OCI-LY7 (cell line): Measurements from ENCODE around the gene FGGY. TPM values are rescaled to one million over a fixed set of nuclear protein-coding genes. Genes with fewer than 3 reads are reported as not detected.

Experiments
- BruUV-seq: library from RNA; stranded (reverse); fragments of 400-500 nt; replicated peaks from 2 replicates; lab custom pipeline; 2021; lab: Mats Ljungman, UMichigan
- CTCF ChIA-PET: fragments of 300-600 bp; sonication (Branson Sonifier 250); formaldehyde crosslinking; loops from one replicate; lab custom pipeline; 2022; ENCODE audit warnings: antibody characterized with exemption; ENCODE audit not compliant: unreplicated experiment; lab: Charles Lee
- POLR2A ChIA-PET: fragments of 300-600 bp; sonication (Branson Sonifier 250); formaldehyde crosslinking; loops from one replicate; lab custom pipeline; 2022; ENCODE audit warnings: antibody characterized with exemption; lab: Charles Lee
- DNase-seq: peaks from one replicate; pipeline ENCODE4 v3.0.0-alpha.2; 2015; ENCODE audit warnings: low spot score
- H2AFZ ChIP-seq: fragments of 200-600 bp; sonication (generic), shearing (Covaris generic); 2 replicates; pipeline ENCODE4 v1.6.1; 2014; ENCODE audit warnings: mild to moderate bottlenecking, antibody characterized with exemption, low read length, moderate library complexity
- H3K27ac ChIP-seq: fragments of 200-600 bp; sonication (generic); 2 replicates; pipeline ENCODE4 v1.5.1; 2014; ENCODE audit warnings: mixed run types, low read depth, mild to moderate bottlenecking, moderate library complexity, low read length, inconsistent platforms; ENCODE audit not compliant: poor library complexity, severe bottlenecking
- H3K36me3 ChIP-seq: fragments of 200-600 bp; sonication (generic); 2 replicates; pipeline ENCODE4 v1.6.1; 2014; ENCODE audit warnings: mild to moderate bottlenecking, antibody characterized with exemption, low read length, moderate library complexity, mixed read lengths; ENCODE audit not compliant: insufficient read depth
- H3K4me1 ChIP-seq: fragments of 200-600 bp; sonication (generic); 2 replicates; pipeline ENCODE4 v1.5.1; 2014; ENCODE audit warnings: mild to moderate bottlenecking, low read length; ENCODE audit not compliant: insufficient read depth, poor library complexity, severe bottlenecking
- H3K4me2 ChIP-seq: fragments of 200-600 bp; sonication (generic); 2 replicates; pipeline ENCODE4 v1.6.1; 2014; ENCODE audit warnings: mild to moderate bottlenecking, low read length
- H3K4me3 ChIP-seq: fragments of 200-600 bp; sonication (generic); 2 replicates; pipeline ENCODE4 v1.5.1; 2014; ENCODE audit warnings: mild to moderate bottlenecking, low read depth, low read length; ENCODE audit not compliant: poor library complexity, severe bottlenecking
- H3K79me2 ChIP-seq: fragments of 200-600 bp; sonication (generic); 2 replicates; pipeline ENCODE4 v1.6.1; 2016; ENCODE audit warnings: low read depth, mild to moderate bottlenecking, low read length, moderate library complexity, mixed read lengths; ENCODE audit not compliant: insufficient read depth
- H3K9me2 ChIP-seq: fragments of 200-600 bp; sonication (generic); 2 replicates; pipeline ENCODE4 v1.6.1; 2016; ENCODE audit warnings: mild to moderate bottlenecking, low read length, mixed read lengths; ENCODE audit not compliant: insufficient read depth
- H3K9me3 ChIP-seq: fragments of 200-600 bp; sonication (generic); 2 replicates; pipeline ENCODE4 v1.6.1; 2014; ENCODE audit warnings: mild to moderate bottlenecking, mixed run types, low read length, mixed read lengths
- H4K20me1 ChIP-seq: fragments of 200-600 bp; sonication (generic); 2 replicates; pipeline ENCODE4 v1.6.1; 2014; ENCODE audit warnings: mild to moderate bottlenecking, antibody characterized with exemption, low read length, moderate library complexity, mixed read lengths; ENCODE audit not compliant: insufficient read depth
- CTCF ChIP-seq: fragments of 200-600 bp; sonication (generic); conservative IDR thresholded peaks from 2 replicates; pipeline ENCODE4 v1.5.1; 2014; ENCODE audit warnings: mild to moderate bottlenecking, antibody characterized with exemption, low read length, moderate library complexity, mixed read lengths
- EZH2phosphoT487 ChIP-seq: fragments of 200-600 bp; sonication (generic); IDR thresholded peaks from 2 replicates; pipeline ENCODE4 v1.6.1; 2018; ENCODE audit warnings: low read depth, borderline replicate concordance, mild to moderate bottlenecking, mixed run types, antibody characterized with exemption, low read length, moderate library complexity, mixed read lengths
- intact Hi-C: fragments of 100-400 bp; cut with micrococcal nuclease; formaldehyde crosslinking; loops from one replicate; pipeline ENCODE4 v1.10.0; 2022; ENCODE audit not compliant: unreplicated experiment
- total RNA-seq, 2 experiments: library from RNA; depleted of rRNA in 1 of 2; stranded (reverse); fragments of >200 nt in 1 of 2; shearing (Covaris generic) in 1 of 2; gene quantifications; 2 replicates each; pipeline ENCODE4 v1.2.3, GENCODE V29; 2014 to 2022

Gene FGGY
- total RNA-seq, 2 experiments from 2014 or later: 0.63 to 4.5 TPM

DNA sequence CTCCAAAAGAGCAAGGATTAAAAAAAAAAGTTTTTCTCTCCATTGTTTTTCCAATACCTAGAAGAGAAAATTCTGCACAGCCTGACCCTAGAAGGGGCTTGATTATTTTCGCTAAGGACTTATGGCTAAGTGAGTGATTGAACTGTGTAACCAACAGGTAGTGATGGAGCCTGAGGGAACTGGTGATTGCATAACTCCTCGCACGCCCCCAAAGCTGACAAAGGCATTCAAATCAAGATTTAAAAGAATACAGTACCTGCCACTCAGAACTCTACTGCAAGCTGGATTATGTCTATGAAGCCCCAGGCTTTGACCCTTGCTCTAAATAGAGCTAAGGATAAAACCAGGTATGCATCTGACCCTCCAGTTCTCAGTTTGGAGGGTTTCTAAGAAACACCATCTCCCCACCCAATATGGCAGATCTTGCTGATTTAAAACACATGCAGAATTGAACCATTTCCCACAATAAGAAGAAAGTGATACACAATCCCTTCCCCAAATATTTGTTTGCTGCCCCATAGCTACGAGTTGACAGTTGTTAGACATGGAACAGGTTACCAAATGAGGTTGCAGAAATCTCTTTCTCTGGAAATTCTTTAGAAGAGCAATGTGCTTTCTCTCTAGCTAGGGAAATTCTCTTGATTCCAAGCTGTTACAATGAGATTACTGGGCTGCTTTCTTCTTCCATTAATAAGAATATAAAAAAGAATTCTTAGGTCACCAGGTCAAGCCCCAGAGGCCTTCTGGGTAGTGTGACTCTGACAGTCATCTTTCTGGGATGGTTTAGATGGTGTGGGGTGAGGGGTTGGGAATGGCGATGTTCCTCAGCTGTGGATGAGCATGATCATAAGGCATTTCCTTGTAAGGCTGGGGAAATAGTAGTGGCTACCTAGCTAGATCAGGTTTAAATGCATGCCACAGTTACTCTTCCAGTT lies 35.1 kb downstream of the FGGY start:
- Histone ChIP-seq H2AFZ (no peak overlapping the region), H3K9me3 (no peaks in the 10 kb centered on the region), H4K20me1 (no peaks in the 10 kb centered on the region), H3K27ac (no peak overlapping the region), H3K79me2 (no peaks in the 10 kb centered on the region), H3K9me2 (no peaks in the 10 kb centered on the region), H3K4me2 (no peak overlapping the region), H3K4me3 (no peak overlapping the region), H3K36me3 (no peaks in the 10 kb centered on the region), H3K4me1 (no peaks in the 10 kb centered on the region)
- CTCF ChIA-PET: no interaction called here
- intact Hi-C loops: no loop called here
- no peak for TF ChIP-seq CTCF
- no peak for TF ChIP-seq EZH2phosphoT487
- no TSS peak for BruUV-seq
- no peak for DNase-seq
- POLR2A ChIA-PET: interaction anchor here (0.6 kb wide), 2 partner anchors 71 to 898 kb away, joined by 3 read pairs; no protein-coding TSS in a partner anchor

DNA sequence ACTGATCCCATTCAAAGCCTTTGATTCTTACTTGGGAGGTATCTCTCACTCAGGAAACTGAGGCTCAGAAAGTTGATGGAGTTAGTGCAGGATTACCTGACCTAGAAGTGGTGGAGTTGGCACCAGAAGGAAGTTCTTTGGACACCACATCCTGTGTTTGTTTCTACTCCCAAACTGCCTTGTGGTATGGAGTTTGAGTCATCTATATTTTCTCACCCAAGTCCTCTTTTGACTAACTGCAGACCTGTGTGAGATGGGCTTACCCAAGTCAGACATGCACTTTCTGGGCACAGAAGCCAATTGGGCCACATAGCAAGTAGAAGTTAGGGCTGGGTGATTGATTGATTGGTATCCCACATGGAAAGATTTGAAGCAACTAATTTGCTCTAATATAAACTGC lies 36.1 kb downstream of the FGGY start:
- no peak for DNase-seq
- ChIA-PET CTCF (no interaction called here), POLR2A (interaction anchor here (0.5 kb wide), 1 partner anchor 135 kb away, joined by 4 read pairs; no protein-coding TSS in a partner anchor)
- Histone ChIP-seq H3K4me2 (no peak overlapping the region), H4K20me1 (no peaks in the 10 kb centered on the region), H3K36me3 (no peaks in the 10 kb centered on the region), H3K9me2 (no peaks in the 10 kb centered on the region), H3K9me3 (no peaks in the 10 kb centered on the region), H3K4me1 (no peaks in the 10 kb centered on the region), H2AFZ (no peak overlapping the region), H3K79me2 (no peaks in the 10 kb centered on the region), H3K4me3 (no peak overlapping the region), H3K27ac (no peak overlapping the region)
- no peak for TF ChIP-seq CTCF
- no peak for TF ChIP-seq EZH2phosphoT487
- BruUV-seq: no TSS peak
- intact Hi-C loops: no loop called here
